ENCODE data around the gene ATG13.

Gene ATG13

DNA sequence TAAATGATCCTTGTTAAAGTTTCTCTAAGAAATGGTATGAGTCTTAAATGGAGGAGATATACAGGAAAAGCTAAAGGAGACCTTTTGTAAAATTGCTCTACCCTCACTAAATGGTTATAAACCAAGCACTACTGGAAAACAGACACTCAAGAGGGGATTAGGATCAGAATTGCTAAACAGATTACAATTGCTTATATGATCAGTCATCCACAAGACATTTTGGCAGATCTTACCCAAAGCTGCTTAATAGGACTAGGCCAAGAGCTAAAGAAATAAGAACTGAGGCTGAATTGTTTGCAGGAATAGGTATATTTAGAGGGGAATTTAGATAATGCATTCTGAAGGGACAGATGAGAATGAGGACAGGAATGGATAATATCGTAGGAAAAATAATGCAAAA lies 9.8 kb upstream of the ATG13 start:
- no peak for DNase-seq (ENCODE audit: low read depth in 2 of 2)

DNA sequence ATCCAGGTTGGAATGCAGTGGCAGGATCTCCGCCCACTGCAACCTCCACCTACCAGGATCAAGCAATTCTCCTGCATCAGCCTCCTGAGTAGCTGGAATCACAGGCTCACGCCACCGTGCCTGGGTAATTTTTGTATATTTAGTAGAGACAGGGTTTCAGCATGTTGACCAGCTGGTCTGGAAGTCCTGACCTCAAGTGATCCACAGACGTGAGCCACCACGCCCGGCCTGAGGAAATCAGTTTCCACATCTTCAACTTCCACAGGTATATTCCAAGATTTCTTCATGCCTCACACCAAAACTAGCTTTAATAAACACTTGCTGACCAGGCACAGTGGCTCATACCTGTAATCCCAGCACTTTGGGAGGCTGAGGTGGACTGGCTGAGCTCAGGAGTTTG lies 8.0 kb upstream of the ATG13 start:
- no peak for DNase-seq (ENCODE audit: low read depth in 2 of 2)

DNA sequence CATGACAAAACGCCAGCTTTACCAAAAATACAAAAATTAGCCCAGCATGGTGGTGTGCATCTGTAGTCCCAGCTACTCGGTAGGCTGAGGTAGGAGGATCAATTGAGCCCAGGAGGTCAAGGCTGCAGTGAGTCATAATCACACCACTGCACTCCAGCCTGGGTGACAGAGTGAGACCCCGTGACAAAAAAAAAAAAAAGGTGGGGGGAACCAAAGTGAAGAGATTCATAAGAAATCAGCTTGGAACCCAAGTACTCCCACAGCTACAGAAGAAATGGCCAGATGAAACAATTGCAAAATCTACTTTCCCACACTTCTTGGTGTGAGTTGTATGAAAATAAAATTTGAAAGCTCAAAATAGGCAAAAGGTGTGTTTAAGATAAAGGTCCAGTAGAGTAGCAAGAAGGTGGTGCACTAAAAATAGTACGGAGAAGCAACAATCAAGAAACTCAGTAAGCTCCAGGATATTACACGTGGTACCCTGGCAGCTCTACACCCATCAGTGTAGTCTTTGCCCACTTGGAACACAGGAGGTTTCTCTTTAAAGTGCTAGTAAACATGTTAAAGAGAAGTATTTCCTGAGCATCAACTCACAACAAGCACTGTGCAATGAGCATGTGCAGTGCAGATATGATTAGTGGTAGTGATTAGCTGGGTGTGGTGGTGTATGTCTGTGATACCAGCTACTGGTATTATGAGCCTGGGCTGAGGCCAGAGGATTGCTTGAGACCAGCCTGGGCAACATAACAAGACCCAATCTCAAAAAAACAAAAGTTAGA lies 5.6 kb upstream of the ATG13 start:
- DNase-seq (ENCODE audit: low read depth in 2 of 2): no peak

DNA sequence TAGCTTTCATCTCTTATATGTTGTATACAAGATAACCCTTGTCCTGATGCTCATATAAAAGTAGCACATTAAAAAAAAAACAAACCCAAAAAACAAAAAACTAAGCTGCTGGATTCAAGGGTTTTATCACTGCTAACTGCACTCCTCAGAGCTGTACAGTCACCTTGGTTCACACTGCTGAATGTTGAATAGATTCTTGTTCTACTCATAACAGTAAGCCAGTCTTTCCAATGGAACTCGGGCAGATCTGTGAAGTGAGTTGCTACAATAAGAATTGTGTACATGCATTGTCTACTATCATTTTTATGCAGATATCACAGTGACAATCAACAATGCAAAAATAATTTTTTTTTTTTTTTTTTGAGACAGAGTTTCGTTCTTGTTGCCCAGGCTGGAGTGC lies 5.0 kb upstream of the ATG13 start:
- DNase-seq (ENCODE audit: low read depth in 2 of 2): no peak

DNA sequence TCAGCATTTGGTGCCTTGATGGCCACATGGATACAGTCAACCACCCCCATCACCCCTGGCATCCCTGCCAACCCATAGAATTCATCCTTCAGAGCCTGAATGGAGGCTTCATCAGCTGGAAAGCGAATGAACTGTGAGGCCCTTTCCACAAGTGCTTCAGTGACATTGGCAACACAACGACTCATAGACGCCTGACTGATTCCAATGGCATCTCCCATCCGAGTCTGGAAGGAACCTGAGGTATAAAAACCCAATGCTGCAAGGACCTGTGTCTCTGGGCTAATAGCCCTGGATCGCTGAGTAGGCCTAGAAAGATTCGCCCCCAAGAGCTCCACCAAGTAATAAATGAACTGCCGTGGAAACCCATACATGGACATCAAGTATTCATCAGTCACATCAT lies 1.6 kb upstream of the ATG13 start:
- DNase-seq (ENCODE audit: low read depth in 2 of 2): no peak

DNA sequence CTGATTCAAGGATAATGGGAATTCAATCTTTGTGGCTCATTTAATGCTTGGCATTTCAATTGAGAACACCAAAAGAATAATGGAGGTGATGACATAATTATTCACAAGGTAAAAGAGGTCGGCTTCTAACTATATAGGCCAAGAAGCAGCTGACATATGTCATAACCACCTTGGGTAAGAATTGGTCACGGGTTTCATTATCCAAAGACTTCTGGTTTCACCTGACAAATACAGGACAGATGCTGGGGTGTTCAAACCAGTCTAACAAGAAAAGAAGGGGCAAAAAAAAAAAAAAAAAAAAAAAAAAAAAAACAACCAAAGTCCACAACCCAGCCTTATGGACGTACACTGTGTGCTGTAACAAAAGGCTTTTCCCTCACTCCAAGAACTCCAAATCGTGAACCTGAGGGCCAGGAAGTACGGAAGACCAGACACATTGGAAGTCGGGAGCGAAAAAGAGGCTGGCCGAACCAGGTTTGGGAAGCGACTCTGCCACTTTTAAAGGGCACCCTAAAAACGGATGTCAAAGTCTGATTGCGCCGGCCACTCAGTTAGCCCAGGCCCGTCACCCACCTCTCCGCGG lies 711 bp upstream of the ATG13 start:
- DNase-seq (ENCODE audit: low read depth in 2 of 2): no peak

DNA sequence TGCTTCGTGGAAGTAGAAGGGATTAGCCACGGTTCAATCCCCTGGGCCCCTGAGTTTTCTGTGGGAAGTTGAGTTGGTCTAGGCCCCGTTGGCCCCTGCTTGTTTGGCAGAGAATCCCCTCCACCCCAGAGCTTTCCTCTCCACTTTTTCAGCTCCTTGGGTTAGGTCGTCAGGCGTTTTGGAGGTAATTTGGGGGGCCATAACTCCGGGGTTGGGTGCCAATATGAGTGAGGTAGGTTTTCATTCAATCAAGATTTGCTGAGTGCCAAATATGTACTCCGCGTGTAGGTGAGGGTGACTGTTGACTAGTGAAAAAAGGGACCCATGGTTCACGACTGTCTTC lies 590 bp downstream of the ATG13 start:
- no peak for DNase-seq (ENCODE audit: low read depth in 2 of 2)

DNA sequence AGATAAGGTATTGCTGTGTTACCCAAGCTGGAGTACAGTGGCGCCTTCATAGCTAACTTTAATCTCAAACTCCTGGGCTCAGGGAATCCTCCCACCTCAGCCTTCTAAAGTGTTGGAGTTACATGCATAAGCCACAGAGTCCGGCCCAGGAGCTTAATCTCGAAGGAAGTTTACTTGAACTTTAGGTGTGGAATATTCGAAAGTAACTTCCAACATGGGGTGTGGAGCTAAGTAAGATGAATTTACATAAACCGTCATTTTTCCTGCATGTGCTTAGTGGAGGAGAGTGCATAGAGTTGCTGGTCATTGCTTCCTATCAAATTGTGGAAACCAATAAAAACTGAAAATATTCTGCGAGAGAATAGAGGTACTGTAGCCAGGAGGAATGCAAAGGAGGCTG lies 1.5 kb downstream of the ATG13 start:
- no peak for DNase-seq (ENCODE audit: low read depth in 2 of 2)

DNA sequence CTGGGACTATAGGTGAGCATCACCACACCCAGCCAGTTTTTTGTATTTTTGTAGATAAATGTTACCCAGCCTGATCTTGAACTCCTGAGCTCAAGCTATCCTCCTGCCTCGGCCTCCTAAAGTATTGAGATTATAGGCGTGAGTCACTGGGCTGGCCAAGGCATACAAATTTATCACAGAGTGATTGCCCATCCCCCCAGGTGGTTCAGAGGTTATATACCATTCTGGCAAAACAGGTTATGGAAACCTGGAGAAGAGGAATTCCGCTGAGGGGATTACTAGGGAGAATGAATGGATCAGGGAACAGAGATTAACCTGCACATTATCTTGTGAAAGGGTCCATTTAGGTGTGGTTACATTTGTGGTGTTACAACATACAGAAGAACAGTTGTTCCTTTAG lies 8.1 kb downstream of the ATG13 start:
- no peak for DNase-seq (ENCODE audit: low read depth in 2 of 2)

DNA sequence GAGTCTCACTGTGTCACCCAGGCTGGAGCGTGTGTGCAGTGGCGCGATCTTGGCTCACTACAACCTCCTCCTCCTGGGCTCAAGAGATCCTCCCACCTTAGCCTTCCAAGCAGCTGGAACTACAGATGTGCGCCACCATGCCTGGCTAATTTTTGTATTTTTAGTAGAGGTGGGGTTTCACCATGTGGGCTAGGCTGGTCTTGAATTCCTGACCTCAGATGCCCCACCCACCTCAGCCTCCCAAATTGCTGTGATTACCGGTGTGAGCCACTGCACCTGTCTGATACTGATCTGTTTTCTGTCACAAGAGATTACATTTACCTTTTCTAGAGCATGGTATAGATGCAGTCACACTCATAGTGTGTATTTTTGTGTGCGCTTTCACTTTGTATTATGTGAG lies 11.6 kb downstream of the ATG13 start:
- DNase-seq (ENCODE audit: low read depth in 2 of 2): no peak

DNA sequence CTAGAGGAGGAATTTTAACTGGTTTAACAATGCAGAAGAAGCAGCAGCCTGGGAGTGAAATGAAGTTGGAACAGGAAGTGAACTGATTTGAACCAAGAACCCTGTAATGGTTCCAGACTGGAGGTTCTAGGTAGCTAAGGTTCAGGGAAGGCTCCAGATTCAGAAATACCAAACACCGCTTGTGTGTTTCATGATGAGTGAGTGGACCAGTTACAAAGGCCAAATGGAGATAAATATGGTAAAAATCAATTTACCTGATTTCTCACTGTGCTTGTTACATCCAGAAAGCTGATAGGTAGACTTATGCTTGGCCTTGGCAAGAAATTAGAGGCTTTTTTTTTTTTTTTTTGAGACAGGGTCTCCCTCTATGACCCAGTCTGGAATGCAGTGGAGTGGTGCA lies 12.9 kb downstream of the ATG13 start:
- DNase-seq (ENCODE audit: low read depth in 2 of 2): no peak

DNA sequence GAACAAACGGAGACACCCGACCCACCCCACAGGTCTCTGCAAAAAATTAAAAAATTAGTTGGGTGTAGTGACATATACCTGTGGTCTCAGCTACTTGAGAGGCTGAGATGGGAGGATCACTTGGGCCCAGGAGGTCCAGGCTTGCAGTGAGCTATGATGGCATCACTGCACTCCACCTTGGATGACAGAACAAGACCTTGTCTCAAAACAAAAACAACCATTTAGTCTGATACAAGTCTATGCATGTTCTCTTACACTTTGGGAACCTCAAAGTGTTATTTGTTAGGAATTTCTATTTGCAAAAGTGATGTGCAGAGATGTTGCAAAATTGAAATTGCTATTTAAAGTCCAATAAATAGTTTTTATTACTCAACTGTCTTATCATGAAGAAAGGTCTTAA lies 14.3 kb downstream of the ATG13 start:
- DNase-seq (ENCODE audit: low read depth in 2 of 2): no peak

DNA sequence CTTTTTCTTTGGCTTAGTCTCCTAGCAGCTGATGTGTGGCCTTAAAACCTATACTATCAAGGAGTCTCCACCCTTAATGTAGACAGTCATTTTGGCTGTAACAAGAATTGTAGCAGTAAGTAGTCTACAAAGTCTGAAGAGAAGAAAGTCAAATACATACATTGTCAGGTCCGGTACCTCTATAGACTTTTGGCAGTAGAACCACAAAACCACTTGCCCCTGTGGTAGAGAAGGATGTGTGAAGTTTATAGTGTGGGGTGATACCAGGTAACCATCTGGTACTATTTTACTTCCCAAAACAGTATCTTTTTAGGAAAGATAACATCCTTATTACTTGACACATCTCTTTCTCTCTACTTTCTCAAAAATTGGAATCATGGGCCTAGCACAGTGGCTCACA lies 15.1 kb downstream of the ATG13 start:
- no peak for DNase-seq (ENCODE audit: low read depth in 2 of 2)

DNA sequence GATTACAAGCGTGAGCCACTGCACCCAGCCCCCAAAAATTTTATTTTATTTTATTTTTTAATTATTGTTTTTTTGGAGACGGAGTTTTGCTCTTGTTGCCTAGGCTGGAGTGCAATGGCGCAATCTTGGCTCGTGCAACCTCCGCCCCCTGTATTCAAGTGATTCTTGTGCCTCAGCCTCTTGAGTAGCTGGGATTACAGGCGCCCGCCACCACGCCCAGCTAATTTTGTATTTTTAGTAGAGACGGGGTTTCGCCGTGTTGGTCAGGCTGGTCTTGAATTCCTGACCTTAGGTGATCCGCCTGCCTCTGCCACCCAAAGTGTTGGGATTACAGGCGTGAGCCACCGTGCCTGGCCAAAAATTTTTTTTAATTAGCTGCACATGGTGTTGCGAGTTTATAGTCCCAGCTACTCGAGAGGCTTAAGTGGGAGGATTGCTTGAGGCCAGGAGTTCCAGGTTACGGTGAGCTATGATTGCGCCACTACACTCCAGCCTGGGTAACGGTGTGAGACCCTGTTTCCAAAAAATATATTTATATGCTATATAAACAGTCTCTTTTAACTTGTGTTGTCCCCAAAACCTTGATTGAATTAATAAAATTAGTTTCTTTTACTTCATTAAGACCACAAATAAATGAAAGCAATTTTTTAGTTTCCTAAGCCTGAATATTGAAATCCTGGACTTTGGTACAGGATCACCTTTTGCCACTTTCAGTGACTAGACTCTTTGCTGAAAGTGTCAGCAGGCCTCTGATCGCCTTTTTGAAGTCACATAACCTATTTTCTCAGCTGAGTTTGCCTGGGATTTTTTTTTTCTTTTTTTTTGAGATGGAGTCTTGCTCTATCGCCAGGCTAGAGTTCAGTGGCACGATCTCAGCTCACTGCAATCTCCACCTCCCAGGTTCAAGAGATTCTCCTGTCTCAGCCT lies 16.2 kb downstream of the ATG13 start:
- DNase-seq (ENCODE audit: low read depth in 2 of 2): no peak

DNA sequence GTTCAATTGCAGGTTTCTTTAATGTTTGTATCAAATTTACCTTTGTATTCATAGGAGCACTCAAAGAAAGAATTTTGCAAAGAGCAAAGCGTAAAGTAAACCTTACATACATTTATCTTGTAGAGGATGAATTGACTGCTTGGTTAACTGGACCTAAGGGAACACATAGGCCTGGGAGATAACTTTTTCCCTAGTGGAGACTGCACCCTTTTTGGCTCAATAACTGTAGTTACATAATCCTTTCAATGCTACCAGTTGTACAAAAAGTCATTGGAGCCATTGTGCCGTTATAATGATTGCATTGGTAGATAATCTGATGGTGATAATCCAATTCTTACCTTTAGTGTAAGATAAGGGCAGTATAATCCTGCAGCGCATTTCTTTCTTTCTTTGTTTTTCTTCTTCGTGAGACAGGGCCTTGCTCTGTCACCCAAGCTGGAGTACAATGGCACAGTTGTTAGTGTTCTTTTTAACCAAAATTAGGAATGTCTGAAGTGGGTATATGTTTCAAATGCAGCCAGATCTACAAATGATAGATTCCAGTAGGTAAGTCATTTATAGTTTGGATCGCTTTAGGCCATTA lies 18.3 kb downstream of the ATG13 start:
- DNase-seq (ENCODE audit: low read depth in 2 of 2): no peak

DNA sequence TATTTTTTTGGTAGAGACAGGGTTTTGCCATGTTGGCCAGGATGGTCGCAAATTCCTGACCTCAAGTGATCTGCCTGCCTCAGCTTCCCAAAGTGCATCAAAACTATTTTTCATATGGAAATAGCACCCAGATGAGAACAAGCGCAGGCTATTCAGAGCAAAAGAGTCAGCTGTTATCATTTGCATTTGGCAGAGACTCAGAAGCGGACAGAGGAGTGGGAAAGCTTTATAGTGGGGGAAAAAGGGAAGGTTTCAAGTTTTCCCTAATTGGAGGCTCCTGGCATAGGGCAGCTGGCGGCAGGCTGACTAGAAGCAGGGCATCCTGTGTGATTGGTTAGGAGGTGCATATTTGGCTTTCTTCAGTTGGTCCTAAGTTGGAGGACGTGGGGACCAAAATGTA lies 20.2 kb downstream of the ATG13 start:
- no peak for DNase-seq (ENCODE audit: low read depth in 2 of 2)

DNA sequence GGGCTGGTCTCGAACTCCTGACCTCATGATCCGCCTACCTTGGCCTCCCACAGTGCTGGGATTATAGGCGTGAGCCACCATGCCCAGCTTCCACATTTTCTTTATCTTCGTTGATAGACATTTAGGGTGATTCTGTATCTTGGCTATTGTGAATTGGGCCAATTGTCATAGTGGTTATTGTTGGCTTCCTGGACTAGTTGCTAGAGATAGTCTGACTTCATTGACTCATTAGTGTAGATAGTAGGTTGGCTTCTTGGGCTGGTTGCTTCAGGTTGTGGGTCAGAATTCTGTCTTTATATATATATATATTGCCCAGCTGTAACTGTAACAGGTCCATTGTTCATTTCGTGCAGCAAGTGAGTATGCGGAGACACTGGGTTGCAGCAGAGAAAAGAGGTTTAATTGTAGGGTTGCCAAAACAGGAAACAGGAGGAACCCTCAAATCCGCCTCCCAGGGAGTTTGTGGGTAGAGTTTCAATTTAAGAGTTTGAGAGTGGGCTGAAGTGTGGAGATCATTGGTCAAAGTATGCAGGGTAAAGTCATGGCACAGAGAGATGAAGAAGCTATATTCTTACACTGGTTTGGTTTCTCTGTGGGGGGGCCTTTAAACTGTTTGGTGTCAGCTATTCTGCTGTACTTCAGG lies 22.0 kb downstream of the ATG13 start:
- DNase-seq (ENCODE audit: low read depth in 2 of 2): no peak

DNA sequence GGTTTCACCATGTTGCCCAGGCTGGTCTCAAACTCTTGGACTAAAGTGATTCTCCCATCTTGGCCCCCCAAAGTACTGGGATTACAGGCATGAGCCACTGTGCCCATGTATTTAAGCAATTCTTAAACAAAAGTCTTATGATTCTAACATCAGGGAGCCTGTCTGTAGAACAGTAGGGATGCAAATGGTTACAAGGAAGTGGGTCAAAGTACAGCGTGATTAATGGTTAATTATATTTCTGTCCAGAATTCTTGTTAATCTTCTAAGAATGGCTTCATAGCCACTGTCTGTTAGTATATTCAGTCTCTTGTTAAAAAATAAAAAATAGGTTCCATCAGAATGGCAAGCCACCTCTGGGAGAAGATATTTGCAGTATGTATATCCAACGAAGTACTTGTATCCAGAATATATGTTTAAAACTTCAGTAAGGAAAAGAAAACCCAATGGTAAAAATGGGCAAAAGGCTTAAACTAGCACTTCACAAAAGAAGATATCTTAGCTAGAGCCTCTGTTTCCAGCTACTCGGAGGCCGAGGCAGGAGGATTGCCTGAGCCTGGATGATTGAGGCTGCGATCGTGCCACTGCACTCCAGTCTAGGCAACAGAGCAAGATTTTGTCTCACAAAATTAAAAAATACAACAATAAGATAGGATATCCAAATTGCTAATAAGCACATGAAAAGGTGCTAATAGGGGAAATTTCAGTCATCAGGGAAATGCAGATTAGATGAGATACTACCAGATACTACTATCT lies 22.9 kb downstream of the ATG13 start:
- no peak for DNase-seq (ENCODE audit: low read depth in 2 of 2)

DNA sequence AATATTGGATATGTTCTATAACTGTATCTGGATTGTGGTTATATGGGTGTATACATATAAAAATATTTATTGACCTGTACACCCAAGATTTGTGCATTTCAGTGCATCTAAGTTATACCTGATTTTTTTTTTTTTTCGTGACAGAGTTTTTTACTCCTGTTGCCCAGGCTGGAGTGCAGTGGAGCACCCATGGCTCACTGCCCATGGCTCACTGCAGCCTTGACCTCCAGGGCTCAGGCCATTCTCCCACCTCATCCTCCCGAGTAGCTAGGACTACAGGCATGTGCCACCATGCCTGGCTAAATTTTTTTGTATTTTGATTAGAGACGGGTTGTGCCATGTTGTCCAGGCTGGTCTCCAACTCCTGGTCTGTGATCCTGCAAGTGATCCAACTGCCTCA lies 24.3 kb downstream of the ATG13 start:
- DNase-seq (ENCODE audit: low read depth in 2 of 2): no peak

DNA sequence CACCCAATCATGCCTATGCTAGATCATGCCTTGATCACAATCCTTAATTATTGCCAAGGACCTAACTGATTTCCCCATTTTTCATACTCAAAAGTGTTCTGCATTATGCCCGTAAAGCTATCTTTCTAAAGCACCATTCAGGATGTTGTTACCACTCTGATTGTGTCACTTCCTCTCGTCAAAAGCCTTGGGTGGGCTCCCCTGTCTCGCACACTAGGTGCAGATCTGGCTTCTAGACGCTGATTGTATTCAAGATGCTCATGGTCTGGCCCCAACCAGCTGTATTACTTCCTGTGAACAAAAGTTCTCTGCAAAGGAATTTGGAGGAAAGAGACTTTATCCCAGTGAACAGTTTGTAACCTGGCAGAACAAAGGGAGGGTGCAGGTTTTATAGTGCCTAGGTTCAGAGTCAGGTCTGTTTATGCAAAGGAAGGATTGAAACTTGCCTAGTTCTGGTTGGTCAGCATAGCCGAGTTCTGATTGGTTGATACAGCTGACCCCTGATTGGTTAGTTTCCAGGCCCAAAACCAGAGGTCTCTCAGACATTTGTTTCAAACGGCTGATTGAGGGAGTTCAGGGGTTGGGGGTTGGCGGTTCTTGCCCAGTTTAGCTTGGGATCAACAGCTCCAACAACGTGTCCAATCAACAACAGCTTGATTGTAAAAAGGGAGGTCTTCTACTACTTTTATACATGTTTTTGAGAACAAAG lies 25.4 kb downstream of the ATG13 start:
- DNase-seq (ENCODE audit: low read depth in 2 of 2): no peak

DNA sequence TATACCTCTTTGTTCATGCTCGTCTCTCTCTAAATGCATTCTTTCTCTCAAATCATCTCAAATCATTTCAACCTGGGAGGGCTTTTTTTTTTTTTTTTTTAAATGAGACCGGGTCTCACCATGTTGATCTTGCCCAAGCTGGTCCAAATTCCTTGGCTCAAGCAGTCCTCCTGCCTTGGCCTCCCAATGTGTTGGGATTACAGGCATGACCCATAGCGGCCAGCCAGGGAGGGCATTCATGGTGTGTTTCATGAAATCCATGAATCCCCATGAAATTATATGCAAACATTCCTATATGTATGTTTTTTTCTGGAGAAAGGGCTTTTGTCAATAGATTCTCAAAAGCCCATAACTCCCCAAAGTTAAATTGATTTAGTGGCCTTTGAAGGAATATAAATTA lies 26.2 kb downstream of the ATG13 start:
- DNase-seq (ENCODE audit: low read depth in 2 of 2): no peak
